SKM-1 (cell line): ENCODE measurements around the gene CCDC167.
"Not testable (repeated sequence)": the region's sequence is repeated elsewhere in the genome, so short reads cannot be mapped to it uniquely, and the experiment has no call there.

Experiments
- DNase-seq: peaks from one replicate; lab custom pipeline; 2025; ENCODE audit not compliant: unreplicated experiment; lab: John Stamatoyannopoulos, UW

Gene CCDC167

GRCh38 chr6:37511910-37512399 is 12.3 kb upstream of the CCDC167 start:
- no peak for DNase-seq

GRCh38 chr6:37511201-37511600 is 11.5 kb upstream of the CCDC167 start:
- no peak for DNase-seq

- DNase-seq: no peak
These were observed 8.2 kb upstream of the CCDC167 start for GRCh38 chr6:37507690-37508421.

GRCh38 chr6:37507077-37507476 is 7.4 kb upstream of the CCDC167 start:
- DNase-seq: no peak

GRCh38 chr6:37506479-37506878 is 6.8 kb upstream of the CCDC167 start:
- DNase-seq: no peak

GRCh38 chr6:37504024-37504423 is 4.3 kb upstream of the CCDC167 start:
- DNase-seq: no peak

- DNase-seq: peak; percentile 9
These were observed 3.7 kb upstream of the CCDC167 start for GRCh38 chr6:37503309-37503965.

- DNase-seq: no peak
These were observed 3.1 kb upstream of the CCDC167 start for GRCh38 chr6:37502703-37503291.

- DNase-seq: no peak
These were observed 2.2 kb upstream of the CCDC167 start for GRCh38 chr6:37501632-37502491.

- not testable (repeated sequence) for DNase-seq
These were observed 1.2 kb upstream of the CCDC167 start for GRCh38 chr6:37500904-37501303.

GRCh38 chr6:37500294-37500608 is 558 bp upstream of the CCDC167 start:
- no peak for DNase-seq

- no peak for DNase-seq
These were observed 2.5 kb downstream of the CCDC167 start for GRCh38 chr6:37496951-37497885.

GRCh38 chr6:37495244-37495934 is 4.3 kb downstream of the CCDC167 start:
- no peak for DNase-seq

GRCh38 chr6:37493661-37493995 is 6.1 kb downstream of the CCDC167 start:
- DNase-seq: no peak

GRCh38 chr6:37492991-37493660 is 6.6 kb downstream of the CCDC167 start:
- DNase-seq: no peak

GRCh38 chr6:37492236-37492972 is 7.3 kb downstream of the CCDC167 start:
- DNase-seq: no peak

- no peak for DNase-seq
These were observed 7.9 kb downstream of the CCDC167 start for GRCh38 chr6:37491830-37492208.

- no peak for DNase-seq
These were observed 8.4 kb downstream of the CCDC167 start for GRCh38 chr6:37491171-37491829.
